Measurements from ENCODE around the gene PPAT.
"Not testable (repeated sequence)": the region's sequence is repeated elsewhere in the genome, so short reads cannot be mapped to it uniquely, and the experiment has no call there.

PPAT gene

GRCh38 chr4:56386091-56386490 is 49.3 kb downstream of the PPAT start:
- DNase-seq (ENCODE audit: low spot score) = no peak

DNA sequence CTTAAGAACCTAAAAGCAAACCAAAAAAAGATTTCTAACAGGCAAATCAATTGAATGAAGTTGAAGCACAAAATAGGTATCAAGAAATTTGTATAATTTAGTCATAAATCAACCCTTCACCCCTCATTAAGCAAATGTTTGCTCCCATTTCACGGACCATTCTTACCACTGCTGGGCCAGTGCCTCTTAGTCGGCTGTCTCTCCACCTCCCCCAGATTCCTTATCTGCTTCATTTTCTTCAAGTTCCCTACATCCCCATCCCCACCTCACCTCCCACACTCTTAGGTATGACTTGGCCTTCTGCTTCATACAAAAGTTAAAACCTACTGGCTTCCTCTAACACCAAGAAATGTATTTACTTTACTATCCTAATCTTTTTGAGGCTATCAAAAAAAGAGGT is 60.0 kb downstream of the PPAT start:
- no peak for DNase-seq (ENCODE audit: low spot score)

- DNase-seq (ENCODE audit: low spot score) = no peak
Measured at GRCh38 chr4:56374956-56375355, 60.5 kb downstream of the PPAT start.

DNA sequence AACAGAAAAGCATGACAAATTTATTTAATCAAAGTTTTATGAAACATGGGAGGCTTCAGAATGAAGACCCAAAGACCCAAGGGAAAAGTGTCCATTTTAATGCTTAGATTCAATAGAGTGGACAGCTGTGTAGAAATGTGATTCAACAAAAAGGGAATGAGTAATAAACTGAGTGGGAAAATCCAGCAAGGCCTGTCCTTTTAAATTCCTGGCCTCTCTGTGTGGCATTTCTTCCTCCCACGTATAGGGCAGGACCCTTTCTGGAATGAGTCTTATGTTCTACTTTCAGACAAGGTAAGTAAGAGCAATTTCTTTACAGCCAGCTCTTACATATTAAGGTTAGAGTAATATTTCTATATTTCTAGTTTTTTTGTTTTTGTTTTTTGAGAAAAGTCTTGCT is 62.6 kb downstream of the PPAT start:
- no peak for DNase-seq (ENCODE audit: low spot score)

DNA sequence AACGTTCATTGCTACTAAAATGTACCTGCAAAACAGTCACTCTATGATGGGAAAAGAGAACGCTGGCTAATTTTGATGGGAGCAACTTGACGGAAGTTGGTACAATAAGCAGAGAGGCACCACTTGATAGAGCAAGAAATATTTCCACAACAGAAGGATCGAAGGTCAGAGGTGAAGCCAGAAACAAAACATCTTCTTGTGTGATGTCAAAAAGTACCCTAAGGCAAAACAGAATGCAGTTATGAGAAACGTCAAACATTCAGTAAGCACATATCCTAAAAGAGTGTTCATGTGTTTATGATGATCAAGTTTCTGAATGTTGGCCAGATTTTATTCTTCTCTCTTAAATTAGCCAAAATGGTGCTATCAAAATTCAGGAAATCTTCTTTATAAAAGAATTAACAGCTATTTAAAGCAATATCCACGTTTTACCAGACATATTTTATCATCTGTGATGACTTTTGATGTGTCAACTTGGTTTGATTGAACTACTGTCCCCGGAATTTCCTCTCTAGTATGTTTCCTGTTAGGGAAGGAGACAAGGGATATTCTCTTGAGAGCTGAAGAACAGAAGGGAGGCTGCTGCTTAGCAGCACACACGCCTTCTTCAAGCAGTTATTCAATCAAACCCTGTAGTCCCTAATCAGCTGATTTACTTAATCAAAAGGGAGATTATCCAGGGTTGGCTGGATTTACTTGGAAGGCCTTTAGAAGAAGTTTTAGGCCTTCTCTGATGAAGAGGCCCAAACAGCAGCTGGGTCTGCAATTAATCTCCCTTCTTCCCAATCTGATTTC is 63.8 kb downstream of the PPAT start:
- DNase-seq (ENCODE audit: low spot score) = no peak

- DNase-seq (ENCODE audit: low spot score) = no peak
Measured at GRCh38 chr4:56370377-56370776, 65.0 kb downstream of the PPAT start.

DNA sequence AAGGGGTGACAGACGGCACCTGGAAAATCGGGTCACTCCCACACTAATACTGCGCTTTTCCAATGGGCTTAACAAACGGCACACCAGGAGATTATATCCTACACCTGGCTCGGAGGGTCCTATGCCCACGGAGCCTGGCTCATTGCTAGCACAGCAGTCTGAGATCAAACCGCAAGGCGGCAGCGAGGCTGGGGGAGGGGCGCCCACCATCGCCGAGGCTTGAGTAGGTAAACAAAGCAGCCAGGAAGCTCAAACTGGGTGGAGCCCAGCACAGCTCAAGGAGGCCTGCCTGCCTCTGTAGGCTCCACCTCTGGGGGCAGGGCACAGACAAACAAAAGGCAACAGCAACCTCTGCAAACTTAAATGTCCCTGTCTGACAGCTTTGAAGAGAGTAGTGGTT is 72.4 kb downstream of the PPAT start:
- not testable (repeated sequence) for DNase-seq (ENCODE audit: low spot score)

GRCh38 chr4:56360071-56360470 is 75.3 kb downstream of the PPAT start:
- no peak for DNase-seq (ENCODE audit: low spot score)

DNA sequence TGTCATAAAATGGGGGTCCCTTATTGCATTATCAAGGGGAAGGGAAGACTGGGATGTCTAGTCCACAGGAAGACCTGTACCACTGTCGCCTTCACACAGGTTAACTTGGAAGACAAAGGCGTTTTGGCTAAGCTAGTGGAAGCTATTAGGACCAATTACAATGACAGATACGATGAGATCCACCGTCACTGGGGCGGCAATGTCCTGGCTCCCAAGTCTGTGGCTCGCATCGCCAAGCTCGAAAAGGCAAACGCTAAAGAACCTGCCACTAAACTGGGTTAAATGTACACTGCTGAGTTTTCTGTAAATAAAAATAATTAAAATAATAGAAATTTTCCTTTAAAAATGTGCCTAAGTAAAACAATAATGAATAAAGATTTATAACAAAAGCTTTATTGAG is 78.8 kb downstream of the PPAT start:
- DNase-seq (ENCODE audit: low spot score) = no peak

- DNase-seq (ENCODE audit: low spot score) = no peak
Measured at GRCh38 chr4:56348576-56348975, 86.8 kb downstream of the PPAT start.

- no peak for DNase-seq (ENCODE audit: low spot score)
Measured at GRCh38 chr4:56345458-56345857, 90.0 kb downstream of the PPAT start.
